Measurements from ENCODE around the gene EPHA2. TPM values are rescaled to one million over a fixed set of nuclear protein-coding genes. Genes with fewer than 3 reads are reported as not detected.
A peak's percentile ranks its signal among the peaks of the same experiment; 100 is the strongest.
"Not testable (repeated sequence)": the region's sequence is repeated elsewhere in the genome, so short reads cannot be mapped to it uniquely, and the experiment has no call there.

The EPHA2 gene
- total RNA-seq, 1 donor from 2014 or later: 76.3 TPM

GRCh38 chr1:16109571-16109970 lies 46.3 kb downstream of the EPHA2 start:
- Mint-ChIP-seq H3K4me3 (no peak overlapping the region), H3K9me3 (peaks cover 10% of the 10 kb centered on the region), H3K27me3 (ENCODE audit: low read depth) (no peaks in the 10 kb centered on the region), H3K36me3 (peaks cover 2% of the 10 kb centered on the region), H3K4me1 (peaks cover 40% of the 10 kb centered on the region), H3K27ac (no peak overlapping the region)
- no peak for DNase-seq (ENCODE audit: low spot score in 2 of 2, unreplicated experiment in 2 of 2)
- no peak for TF ChIP-seq CTCF (IDR thresholded peaks at IDR 0.05; ENCODE audit: unreplicated experiment)

GRCh38 chr1:16107039-16107438 lies 48.8 kb downstream of the EPHA2 start:
- Mint-ChIP-seq H3K9me3 (peaks cover 17% of the 10 kb centered on the region), H3K27ac (peak overlapping the region; percentile 50), H3K4me1 (peaks cover 30% of the 10 kb centered on the region)
- not testable (repeated sequence) for H3K4me3 Mint-ChIP-seq; H3K27me3 Mint-ChIP-seq (ENCODE audit: low read depth); H3K36me3 Mint-ChIP-seq; DNase-seq (ENCODE audit: low spot score in 2 of 2, unreplicated experiment in 2 of 2)

- TF ChIP-seq CTCF (IDR thresholded peaks at IDR 0.05; ENCODE audit: unreplicated experiment): no peak
- no peaks in the 10 kb centered on the region for H3K36me3 Mint-ChIP-seq
- H3K9me3 Mint-ChIP-seq: peaks cover 7% of the 10 kb centered on the region
- no peak for DNase-seq (ENCODE audit: low spot score in 2 of 2, unreplicated experiment in 2 of 2)
- no peaks in the 10 kb centered on the region for H3K27me3 Mint-ChIP-seq (ENCODE audit: low read depth)
- H3K27ac Mint-ChIP-seq: peak overlapping the region; percentile 93
- H3K4me1 Mint-ChIP-seq: peaks cover 25% of the 10 kb centered on the region
- no peak overlapping the region for H3K4me3 Mint-ChIP-seq
These were observed 54.2 kb downstream of the EPHA2 start for GRCh38 chr1:16101623-16102022.

GRCh38 chr1:16099412-16099811 lies 56.5 kb downstream of the EPHA2 start:
- DNase-seq (ENCODE audit: low spot score in 2 of 2, unreplicated experiment in 2 of 2): no peak
- Mint-ChIP-seq H3K9me3 (peaks cover 7% of the 10 kb centered on the region), H3K36me3 (no peaks in the 10 kb centered on the region), H3K4me1 (peaks cover 19% of the 10 kb centered on the region), H3K4me3 (no peak overlapping the region), H3K27ac (no peak overlapping the region), H3K27me3 (ENCODE audit: low read depth) (no peaks in the 10 kb centered on the region)
- TF ChIP-seq CTCF (IDR thresholded peaks at IDR 0.05; ENCODE audit: unreplicated experiment): no peak

GRCh38 chr1:16095447-16095846 lies 60.4 kb downstream of the EPHA2 start:
- Mint-ChIP-seq H3K4me3 (no peak overlapping the region), H3K4me1 (peaks cover 16% of the 10 kb centered on the region), H3K27me3 (ENCODE audit: low read depth) (no peaks in the 10 kb centered on the region), H3K9me3 (no peaks in the 10 kb centered on the region), H3K36me3 (no peaks in the 10 kb centered on the region), H3K27ac (no peak overlapping the region)
- TF ChIP-seq CTCF (IDR thresholded peaks at IDR 0.05; ENCODE audit: unreplicated experiment): no peak
- no peak for DNase-seq (ENCODE audit: low spot score in 2 of 2, unreplicated experiment in 2 of 2)

GRCh38 chr1:16094453-16095158 lies 61.3 kb downstream of the EPHA2 start:
- H3K9me3 Mint-ChIP-seq: no peaks in the 10 kb centered on the region
- H3K27me3 Mint-ChIP-seq (ENCODE audit: low read depth): no peaks in the 10 kb centered on the region
- no peak overlapping the region for H3K4me3 Mint-ChIP-seq
- DNase-seq (ENCODE audit: low spot score in 2 of 2, unreplicated experiment in 2 of 2): no peak
- TF ChIP-seq CTCF (IDR thresholded peaks at IDR 0.05; ENCODE audit: unreplicated experiment): no peak
- H3K4me1 Mint-ChIP-seq: peaks cover 13% of the 10 kb centered on the region
- H3K36me3 Mint-ChIP-seq: no peaks in the 10 kb centered on the region
- no peak overlapping the region for H3K27ac Mint-ChIP-seq
